ENCODE measurements around the gene PPIA. TPM values are rescaled to one million over a fixed set of nuclear protein-coding genes. Genes with fewer than 3 reads are reported as not detected.
A peak's percentile ranks its signal among the peaks of the same experiment; 100 is the strongest.

Gene PPIA
- total RNA-seq, 1 donor = 2,422 TPM

- DNase-seq (ENCODE audit: low read depth) = peak; percentile 24
- TF ChIP-seq CTCF (IDR thresholded peaks at IDR 0.05; ENCODE audit: insufficient read depth, low read depth, low read length) = no peak
- H3K4me3 ChIP-seq (ENCODE audit: low read depth, low read length) = no peak overlapping the region
Measured at GRCh38 chr7:44750921-44751571, 45.4 kb upstream of the PPIA start.

- H3K4me3 ChIP-seq (ENCODE audit: low read depth, low read length) = no peak overlapping the region
- no peak for DNase-seq (ENCODE audit: low read depth)
- no peak for TF ChIP-seq CTCF (IDR thresholded peaks at IDR 0.05; ENCODE audit: insufficient read depth, low read depth, low read length)
Measured at GRCh38 chr7:44752822-44753221, 43.7 kb upstream of the PPIA start.

GRCh38 chr7:44754802-44755697 is 41.4 kb upstream of the PPIA start:
- no peak for TF ChIP-seq CTCF (IDR thresholded peaks at IDR 0.05; ENCODE audit: insufficient read depth, low read depth, low read length)
- no peak overlapping the region for H3K4me3 ChIP-seq (ENCODE audit: low read depth, low read length)
- DNase-seq (ENCODE audit: low read depth) = no peak

- TF ChIP-seq CTCF (IDR thresholded peaks at IDR 0.05; ENCODE audit: insufficient read depth, low read depth, low read length) = no peak
- DNase-seq (ENCODE audit: low read depth) = no peak
- H3K4me3 ChIP-seq (ENCODE audit: low read depth, low read length) = no peak overlapping the region
Measured at GRCh38 chr7:44755698-44756627, 40.5 kb upstream of the PPIA start.

- H3K4me3 ChIP-seq (ENCODE audit: low read depth, low read length) = no peak overlapping the region
- no peak for DNase-seq (ENCODE audit: low read depth)
- TF ChIP-seq CTCF (IDR thresholded peaks at IDR 0.05; ENCODE audit: insufficient read depth, low read depth, low read length) = no peak
Measured at GRCh38 chr7:44756904-44757303, 39.6 kb upstream of the PPIA start.

- no peak for DNase-seq (ENCODE audit: low read depth)
- H3K4me3 ChIP-seq (ENCODE audit: low read depth, low read length) = no peak overlapping the region
- TF ChIP-seq CTCF (IDR thresholded peaks at IDR 0.05; ENCODE audit: insufficient read depth, low read depth, low read length) = no peak
Measured at GRCh38 chr7:44757311-44757710, 39.2 kb upstream of the PPIA start.
